ENCODE data around the gene ZC3H7A.

DNA sequence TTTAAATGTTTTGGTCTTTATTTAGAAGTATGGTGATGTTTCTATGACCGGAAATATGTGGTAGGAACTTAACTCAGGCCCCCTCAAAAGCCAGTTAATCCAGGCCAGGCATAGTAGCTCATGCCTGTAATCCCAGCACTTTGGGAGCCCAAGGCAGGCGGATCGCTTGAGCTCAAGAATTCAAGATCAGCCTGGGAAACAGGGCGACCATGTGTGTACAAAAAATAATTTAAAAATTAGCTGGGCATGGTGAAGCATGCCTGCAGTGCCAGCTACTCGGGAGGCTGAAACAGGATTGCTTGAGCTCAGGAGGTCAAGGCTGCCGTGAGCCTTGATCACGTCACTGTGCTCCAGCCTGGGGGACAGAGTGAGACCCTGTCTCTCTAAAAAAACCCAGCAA is 44.0 kb upstream of the ZC3H7A start:
- TF ChIP-seq, protein P1, sequence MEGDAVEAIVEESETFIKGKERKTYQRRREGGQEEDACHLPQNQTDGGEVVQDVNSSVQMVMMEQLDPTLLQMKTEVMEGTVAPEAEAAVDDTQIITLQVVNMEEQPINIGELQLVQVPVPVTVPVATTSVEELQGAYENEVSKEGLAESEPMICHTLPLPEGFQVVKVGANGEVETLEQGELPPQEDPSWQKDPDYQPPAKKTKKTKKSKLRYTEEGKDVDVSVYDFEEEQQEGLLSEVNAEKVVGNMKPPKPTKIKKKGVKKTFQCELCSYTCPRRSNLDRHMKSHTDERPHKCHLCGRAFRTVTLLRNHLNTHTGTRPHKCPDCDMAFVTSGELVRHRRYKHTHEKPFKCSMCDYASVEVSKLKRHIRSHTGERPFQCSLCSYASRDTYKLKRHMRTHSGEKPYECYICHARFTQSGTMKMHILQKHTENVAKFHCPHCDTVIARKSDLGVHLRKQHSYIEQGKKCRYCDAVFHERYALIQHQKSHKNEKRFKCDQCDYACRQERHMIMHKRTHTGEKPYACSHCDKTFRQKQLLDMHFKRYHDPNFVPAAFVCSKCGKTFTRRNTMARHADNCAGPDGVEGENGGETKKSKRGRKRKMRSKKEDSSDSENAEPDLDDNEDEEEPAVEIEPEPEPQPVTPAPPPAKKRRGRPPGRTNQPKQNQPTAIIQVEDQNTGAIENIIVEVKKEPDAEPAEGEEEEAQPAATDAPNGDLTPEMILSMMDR (IDR thresholded peaks at IDR 0.05), result no peak
- no peak for TF ChIP-seq POLR2A (IDR thresholded peaks at IDR 0.05)
